ENCODE results near the gene OR52J3. TPM values are rescaled to one million over a fixed set of nuclear protein-coding genes. Genes with fewer than 3 reads are reported as not detected.

Gene OR52J3
- total RNA-seq, 2 donors from 2014 or later: not detected

- ATAC-seq (replicated peaks in 1 of 2) (no peak), DNase-seq (no peak)
- Mint-ChIP-seq H3K27ac (no peak within 1 kb of the TSS), H3K4me3 (no peak within 1 kb of the TSS), H3K9me3 (peaks cover 2 to 3% of the 10 kb centered on the region in 2 donors), H3K36me3 (ENCODE audit: insufficient read depth in 2 of 2) (no peaks in the 10 kb centered on the region), H3K4me1 (ENCODE audit: low read depth) (no peaks in the 10 kb centered on the region), H3K27me3 (ENCODE audit: low read depth) (peaks cover 5% of the 10 kb centered on the region)
Measured at GRCh38 chr11:5059391-5059790, 13.1 kb downstream of the OR52J3 start, which contains the start of gene OR52E2. OR52E2 (minus strand) TSS chr11:5059627; CDS start chr11:5059627, 0 bp downstream.

- no peaks in the 10 kb centered on the region for H3K9me3 Mint-ChIP-seq
- no peak overlapping the region for H3K4me3 Mint-ChIP-seq
- peaks cover 10% of the 10 kb centered on the region for H3K27me3 Mint-ChIP-seq (ENCODE audit: low read depth)
Measured at GRCh38 chr11:5065027-5065426, 18.7 kb downstream of the OR52J3 start.

GRCh38 chr11:5069272-5069671 is 22.9 kb downstream of the OR52J3 start, which contains the start of gene OR52E1:
OR52E1 (plus strand) TSS chr11:5069572.
- Mint-ChIP-seq H3K27ac (no peak within 1 kb of the TSS), H3K36me3 (ENCODE audit: insufficient read depth in 2 of 2) (no peaks in the 10 kb centered on the region), H3K4me3 (no peak within 1 kb of the TSS), H3K27me3 (ENCODE audit: low read depth) (peaks cover 6% of the 10 kb centered on the region), H3K9me3 (no peaks in the 10 kb centered on the region), H3K4me1 (ENCODE audit: low read depth) (no peaks in the 10 kb centered on the region)
- DNase-seq: no peak
- ATAC-seq (replicated peaks in 1 of 2): no peak

More at GRCh38 chr11:5065027-5065426, 18.7 kb downstream of the OR52J3 start:
- no peak for DNase-seq
- Mint-ChIP-seq H3K4me1 (ENCODE audit: low read depth) (no peaks in the 10 kb centered on the region), H3K27ac (no peak overlapping the region), H3K36me3 (ENCODE audit: insufficient read depth in 2 of 2) (no peaks in the 10 kb centered on the region)
- no peak for ATAC-seq (replicated peaks in 1 of 2)

GRCh38 chr11:5071799-5072198 is 25.5 kb downstream of the OR52J3 start:
- Mint-ChIP-seq H3K27ac (no peak overlapping the region), H3K36me3 (ENCODE audit: insufficient read depth in 2 of 2) (no peaks in the 10 kb centered on the region), H3K9me3 (no peaks in the 10 kb centered on the region), H3K4me1 (ENCODE audit: low read depth) (no peaks in the 10 kb centered on the region), H3K4me3 (no peak overlapping the region), H3K27me3 (ENCODE audit: low read depth) (no peaks in the 10 kb centered on the region)
- DNase-seq (no peak), ATAC-seq (replicated peaks in 1 of 2) (no peak)

GRCh38 chr11:5081405-5081804 is 35.1 kb downstream of the OR52J3 start:
- H3K4me1 Mint-ChIP-seq (ENCODE audit: low read depth): no peaks in the 10 kb centered on the region
- H3K27me3 Mint-ChIP-seq (ENCODE audit: low read depth): no peaks in the 10 kb centered on the region
- H3K27ac Mint-ChIP-seq: no peak overlapping the region
- H3K4me3 Mint-ChIP-seq: no peak overlapping the region
- no peak for ATAC-seq (replicated peaks in 1 of 2)
- no peaks in the 10 kb centered on the region for H3K9me3 Mint-ChIP-seq
- no peaks in the 10 kb centered on the region for H3K36me3 Mint-ChIP-seq (ENCODE audit: insufficient read depth in 2 of 2)
- DNase-seq: no peak

GRCh38 chr11:5083602-5084001 is 37.3 kb downstream of the OR52J3 start:
- Mint-ChIP-seq H3K4me1 (ENCODE audit: low read depth) (no peaks in the 10 kb centered on the region), H3K27ac (no peak overlapping the region), H3K27me3 (ENCODE audit: low read depth) (no peaks in the 10 kb centered on the region), H3K36me3 (ENCODE audit: insufficient read depth in 2 of 2) (no peaks in the 10 kb centered on the region), H3K9me3 (no peaks in the 10 kb centered on the region), H3K4me3 (no peak overlapping the region)
- ATAC-seq (replicated peaks in 1 of 2): no peak
- no peak for DNase-seq

- no peaks in the 10 kb centered on the region for H3K4me1 Mint-ChIP-seq (ENCODE audit: low read depth)
- no peak for DNase-seq
- no peak overlapping the region for H3K27ac Mint-ChIP-seq
- no peak overlapping the region for H3K4me3 Mint-ChIP-seq
- no peaks in the 10 kb centered on the region for H3K27me3 Mint-ChIP-seq (ENCODE audit: low read depth)
- H3K9me3 Mint-ChIP-seq: peaks cover 0 to 3% of the 10 kb centered on the region in 2 donors
- ATAC-seq (replicated peaks in 1 of 2): no peak
- no peaks in the 10 kb centered on the region for H3K36me3 Mint-ChIP-seq (ENCODE audit: insufficient read depth in 2 of 2)
Measured at GRCh38 chr11:5088556-5088955, 42.2 kb downstream of the OR52J3 start.

GRCh38 chr11:5090668-5091067 is 44.3 kb downstream of the OR52J3 start:
- no peak overlapping the region for H3K27ac Mint-ChIP-seq
- H3K9me3 Mint-ChIP-seq: peaks cover 0 to 3% of the 10 kb centered on the region in 2 donors
- ATAC-seq (replicated peaks in 1 of 2) (no peak), DNase-seq (no peak)
- no peaks in the 10 kb centered on the region for H3K4me1 Mint-ChIP-seq (ENCODE audit: low read depth)
- no peak overlapping the region for H3K4me3 Mint-ChIP-seq
- no peaks in the 10 kb centered on the region for H3K36me3 Mint-ChIP-seq (ENCODE audit: insufficient read depth in 2 of 2)
- no peaks in the 10 kb centered on the region for H3K27me3 Mint-ChIP-seq (ENCODE audit: low read depth)

- H3K4me1 Mint-ChIP-seq (ENCODE audit: low read depth): no peaks in the 10 kb centered on the region
- H3K9me3 Mint-ChIP-seq: peaks cover 0 to 3% of the 10 kb centered on the region in 2 donors
- DNase-seq: no peak
- H3K27me3 Mint-ChIP-seq (ENCODE audit: low read depth): no peaks in the 10 kb centered on the region
- H3K36me3 Mint-ChIP-seq (ENCODE audit: insufficient read depth in 2 of 2): no peaks in the 10 kb centered on the region
- H3K4me3 Mint-ChIP-seq: no peak overlapping the region
- ATAC-seq (replicated peaks in 1 of 2): no peak
- no peak overlapping the region for H3K27ac Mint-ChIP-seq
Measured at GRCh38 chr11:5092821-5093585, 46.7 kb downstream of the OR52J3 start.

GRCh38 chr11:5096011-5096410 is 49.7 kb downstream of the OR52J3 start:
- no peak overlapping the region for H3K4me3 Mint-ChIP-seq
- H3K9me3 Mint-ChIP-seq: no peaks in the 10 kb centered on the region
- H3K27me3 Mint-ChIP-seq (ENCODE audit: low read depth): no peaks in the 10 kb centered on the region
- no peak overlapping the region for H3K27ac Mint-ChIP-seq
- no peak for ATAC-seq (replicated peaks in 1 of 2)
- H3K4me1 Mint-ChIP-seq (ENCODE audit: low read depth): no peaks in the 10 kb centered on the region
- no peaks in the 10 kb centered on the region for H3K36me3 Mint-ChIP-seq (ENCODE audit: insufficient read depth in 2 of 2)
- no peak for DNase-seq

Other genes with a start within 250 kb of the OR52J3 start
- not detected for gene OR52R1, start 242.1 kb upstream of the OR52J3 start, total RNA-seq
- not detected for gene OR51F2, start 225.2 kb upstream of the OR52J3 start, total RNA-seq
- not detected for gene OR51S1, start 197.3 kb upstream of the OR52J3 start, total RNA-seq
- gene OR51T1, start 164.6 kb upstream of the OR52J3 start, total RNA-seq: not detected
- gene OR51A7, start 142.7 kb upstream of the OR52J3 start, total RNA-seq: not detected
- not detected for gene OR51G2, start 127.2 kb upstream of the OR52J3 start, total RNA-seq
- not detected for gene OR51G1, start 122.2 kb upstream of the OR52J3 start, total RNA-seq
- gene OR51A4, start 98.9 kb upstream of the OR52J3 start, total RNA-seq: not detected
- gene OR51A2, start 90.8 kb upstream of the OR52J3 start, total RNA-seq: not detected
- gene OR51L1, start 51.7 kb upstream of the OR52J3 start, total RNA-seq: not detected
- gene OR52E2, start 13.1 kb downstream of the OR52J3 start, total RNA-seq: not detected
- gene OR52E1, start 23.0 kb downstream of the OR52J3 start, total RNA-seq: not detected
- gene OR52A5, start 91.8 kb downstream of the OR52J3 start, total RNA-seq: not detected
- gene OR52A1, start 108.2 kb downstream of the OR52J3 start, total RNA-seq: not detected
- gene OR51V1, start 154.2 kb downstream of the OR52J3 start, total RNA-seq: not detected
- not detected for gene HBB, start 180.5 kb downstream of the OR52J3 start, total RNA-seq
- gene HBD, start 188.0 kb downstream of the OR52J3 start, total RNA-seq: under 1 TPM in 1 of 2 donors, not detected in 1; 0.46 TPM
- not detected for gene HBG1, start 203.3 kb downstream of the OR52J3 start, total RNA-seq
- not detected for gene HBG2, start 208.3 kb downstream of the OR52J3 start, total RNA-seq
- not detected for gene HBE1, start 223.4 kb downstream of the OR52J3 start, total RNA-seq

All from activated T-cell treated with anti-CD3 and anti-CD28 coated beads, Interleukin-2, amount 50 U/mL, for 72 hours (primary cell).